Measurements from ENCODE around the gene OR5H15.
"Not testable (repeated sequence)": the region's sequence is repeated elsewhere in the genome, so short reads cannot be mapped to it uniquely, and the experiment has no call there.

OR5H15 gene

DNA sequence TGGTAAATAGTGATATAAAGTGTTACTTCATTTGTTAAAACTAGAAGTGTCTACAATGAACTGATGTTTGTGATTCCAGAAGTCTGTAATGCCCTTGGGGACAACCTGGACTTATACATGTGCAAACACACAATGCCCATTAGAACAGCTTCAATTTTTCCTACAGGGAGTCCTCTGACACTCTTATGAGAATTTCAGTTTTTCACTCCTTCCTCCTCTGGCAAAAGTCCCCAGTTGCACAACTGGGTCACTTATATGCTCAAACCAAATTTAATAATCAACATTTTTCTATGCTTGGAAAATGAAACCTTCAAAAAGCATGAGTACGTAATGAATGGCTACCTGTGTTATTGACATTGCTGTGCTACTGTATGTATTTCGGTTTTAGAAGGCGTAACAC lies at the start of gene OR5H15:
Gene OR5H15, plus strand, starts transcription at position 301 of the 400 bp plus-strand sequence. CDS start 2,004 bp downstream, outside the sequence.
- Histone ChIP-seq H3K27me3 (ENCODE audit: control insufficient read depth, insufficient read depth, low read length) (no peaks in the 10 kb centered on the region), H3K27ac (ENCODE audit: low read depth, low read length) (no peak within 1 kb of the TSS), H3K9ac (ENCODE audit: low read length) (no peak within 1 kb of the TSS), H3K4me1 (ENCODE audit: control insufficient read depth, insufficient read depth, low read length) (no peaks in the 10 kb centered on the region), H3K36me3 (ENCODE audit: control insufficient read depth, insufficient read depth, low read length) (no peaks in the 10 kb centered on the region), H3K9me3 (ENCODE audit: control insufficient read depth, insufficient read depth, low read depth, low read length) (no peaks in the 10 kb centered on the region), H3K4me3 (ENCODE audit: low read depth, low read length) (no peak within 1 kb of the TSS)

DNA sequence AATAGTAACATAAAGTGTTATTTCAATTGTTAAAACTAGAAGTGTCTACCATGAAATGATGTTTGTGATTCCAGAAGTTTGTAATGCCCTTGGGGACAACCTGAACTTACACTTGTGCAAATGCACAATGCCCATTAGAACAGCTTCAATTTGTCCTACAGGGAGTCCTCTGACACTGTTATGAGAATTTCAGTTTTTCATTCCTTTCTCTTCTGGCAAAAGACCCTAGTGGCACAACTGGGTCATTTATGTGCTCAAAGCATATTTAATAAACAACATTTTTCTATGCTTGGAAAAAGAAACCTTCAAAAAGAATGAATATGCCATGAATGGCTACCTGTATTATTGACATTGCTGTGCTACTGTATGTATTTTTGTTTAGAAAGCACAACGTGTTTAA lies 36.1 kb upstream of the OR5H15 start, which contains the start of gene OR5H1:
Gene OR5H1, plus strand, starts transcription at position 301 of the 400 bp plus-strand sequence. CDS start 1,977 bp downstream, outside the sequence.
- Histone ChIP-seq H3K36me3 (ENCODE audit: control insufficient read depth, insufficient read depth, low read length) (no peaks in the 10 kb centered on the region), H3K27me3 (ENCODE audit: control insufficient read depth, insufficient read depth, low read length) (no peaks in the 10 kb centered on the region), H3K27ac (ENCODE audit: low read depth, low read length) (no peak within 1 kb of the TSS), H3K9me3 (ENCODE audit: control insufficient read depth, insufficient read depth, low read depth, low read length) (no peaks in the 10 kb centered on the region), H3K4me1 (ENCODE audit: control insufficient read depth, insufficient read depth, low read length) (no peaks in the 10 kb centered on the region), H3K9ac (ENCODE audit: low read length) (no peak within 1 kb of the TSS), H3K4me3 (ENCODE audit: low read depth, low read length) (no peak within 1 kb of the TSS)

DNA sequence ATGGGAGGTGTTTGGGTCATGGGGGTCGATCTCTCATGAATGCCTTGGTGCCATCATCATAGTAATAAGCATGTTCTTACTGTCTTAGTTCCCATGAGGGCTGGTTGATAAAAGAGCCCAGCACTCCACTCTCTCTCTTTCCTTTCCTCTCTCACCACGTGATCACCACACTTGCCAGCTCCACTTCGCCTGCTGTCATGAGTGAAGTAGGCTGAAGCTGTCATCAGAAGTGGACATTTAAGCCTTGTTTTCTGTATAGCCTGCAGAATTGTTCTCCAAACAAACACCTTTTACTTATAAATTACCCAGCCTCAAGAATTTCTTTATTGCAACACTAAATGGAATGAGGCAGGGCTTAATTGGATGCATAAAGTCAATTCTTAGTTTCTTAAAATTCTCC lies 29.9 kb upstream of the OR5H15 start:
- H3K27ac ChIP-seq (ENCODE audit: low read depth, low read length): no peak overlapping the region
- H3K9ac ChIP-seq (ENCODE audit: low read length): no peak overlapping the region
- H3K4me1 ChIP-seq (ENCODE audit: control insufficient read depth, insufficient read depth, low read length): peaks cover 6% of the 10 kb centered on the region; the same call in 1 of the 2 replicates
- no peak overlapping the region for H3K4me3 ChIP-seq (ENCODE audit: low read depth, low read length)
- H3K9me3 ChIP-seq (ENCODE audit: control insufficient read depth, insufficient read depth, low read depth, low read length): no peaks in the 10 kb centered on the region
- H3K27me3 ChIP-seq (ENCODE audit: control insufficient read depth, insufficient read depth, low read length): no peaks in the 10 kb centered on the region
- H3K36me3 ChIP-seq (ENCODE audit: control insufficient read depth, insufficient read depth, low read length): no peaks in the 10 kb centered on the region

DNA sequence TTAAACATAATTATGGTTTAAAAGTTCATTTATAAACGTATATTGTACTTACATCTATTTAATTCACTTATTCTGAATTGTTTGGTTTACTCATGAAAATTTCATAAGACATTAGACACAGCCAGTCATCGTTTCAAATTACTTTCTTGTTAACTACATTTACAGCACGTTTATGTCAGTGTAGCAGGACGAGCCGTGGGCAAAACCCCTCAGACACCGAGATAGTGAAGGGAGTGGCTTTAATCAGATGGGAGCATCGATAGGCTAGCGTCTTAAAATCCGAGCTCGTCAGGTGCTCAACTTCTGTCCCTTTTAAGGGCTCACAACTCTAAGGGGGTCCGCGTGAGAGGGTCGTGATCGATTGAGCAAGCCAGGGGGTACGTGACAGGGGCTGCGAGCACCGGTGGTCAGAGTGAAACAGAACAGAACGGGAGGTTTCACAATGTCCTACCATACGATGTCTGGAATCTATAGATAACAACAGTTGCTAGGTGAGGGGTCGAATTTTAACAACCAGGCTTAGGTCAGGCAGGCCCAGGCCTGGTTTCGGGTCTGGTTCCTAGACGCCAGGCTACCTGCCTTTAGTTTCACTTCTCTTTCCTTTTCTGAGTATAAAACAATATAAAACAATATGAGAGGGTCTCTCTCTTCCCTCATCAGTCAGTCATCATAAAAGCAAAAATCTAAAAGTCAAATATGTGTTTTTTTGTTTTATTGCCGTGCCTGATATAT lies 28.5 kb upstream of the OR5H15 start:
- H3K9ac ChIP-seq (ENCODE audit: low read length); H3K4me3 ChIP-seq (ENCODE audit: low read depth, low read length); H3K27me3 ChIP-seq (ENCODE audit: control insufficient read depth, insufficient read depth, low read length); H3K4me1 ChIP-seq (ENCODE audit: control insufficient read depth, insufficient read depth, low read length); H3K9me3 ChIP-seq (ENCODE audit: control insufficient read depth, insufficient read depth, low read depth, low read length); H3K27ac ChIP-seq (ENCODE audit: low read depth, low read length); H3K36me3 ChIP-seq (ENCODE audit: control insufficient read depth, insufficient read depth, low read length): not testable (repeated sequence)

DNA sequence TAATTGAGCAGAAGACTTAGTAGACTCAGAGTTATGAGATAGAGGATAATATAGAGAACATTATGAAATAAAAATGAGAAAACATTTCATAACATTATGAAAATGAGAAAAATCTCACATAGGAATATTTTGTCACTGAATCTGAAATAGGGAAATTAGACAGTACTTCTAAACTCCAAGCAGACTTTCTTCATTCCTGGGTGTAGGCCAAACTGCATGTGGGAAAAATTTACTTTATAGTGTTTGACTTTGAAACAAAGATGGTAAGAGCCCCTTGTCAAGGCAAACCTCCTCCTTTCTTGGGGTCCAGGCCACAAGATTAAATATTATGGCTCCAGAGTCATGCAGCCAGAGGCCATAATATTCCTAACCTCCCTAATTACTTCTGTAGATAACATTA lies 26.0 kb upstream of the OR5H15 start:
- Histone ChIP-seq H3K9me3 (ENCODE audit: control insufficient read depth, insufficient read depth, low read depth, low read length) (no peaks in the 10 kb centered on the region), H3K4me3 (ENCODE audit: low read depth, low read length) (no peak overlapping the region), H3K36me3 (ENCODE audit: control insufficient read depth, insufficient read depth, low read length) (no peaks in the 10 kb centered on the region), H3K27ac (ENCODE audit: low read depth, low read length) (no peak overlapping the region), H3K27me3 (ENCODE audit: control insufficient read depth, insufficient read depth, low read length) (no peaks in the 10 kb centered on the region), H3K9ac (ENCODE audit: low read length) (no peak overlapping the region), H3K4me1 (ENCODE audit: control insufficient read depth, insufficient read depth, low read length) (peaks cover 6% of the 10 kb centered on the region; the same call in 1 of the 2 replicates)

DNA sequence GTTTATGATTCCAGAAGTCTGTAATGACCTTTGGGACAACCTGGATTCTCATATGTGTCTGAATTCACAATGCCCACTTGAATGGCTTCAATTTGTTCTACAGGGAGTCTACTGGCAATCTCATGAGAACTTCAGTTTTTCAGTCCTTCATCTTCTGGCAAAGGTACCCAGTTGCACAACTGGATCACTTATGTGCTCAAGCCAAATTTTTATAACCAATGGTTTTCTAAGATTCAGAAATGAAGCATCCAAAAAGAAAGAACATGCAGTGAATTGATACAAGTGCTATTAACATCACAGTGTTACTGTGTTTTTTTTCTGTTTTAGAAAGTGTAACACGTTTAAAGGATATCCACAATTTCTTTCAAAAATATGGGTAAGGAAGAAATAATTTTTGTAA lies 19.3 kb upstream of the OR5H15 start, which contains the start of gene OR5H14:
Gene OR5H14, plus strand, starts transcription at position 301 of the 400 bp plus-strand sequence. CDS start 1,907 bp downstream, outside the sequence.
- H3K4me1 ChIP-seq (ENCODE audit: control insufficient read depth, insufficient read depth, low read length): no peaks in the 10 kb centered on the region
- H3K4me3 ChIP-seq (ENCODE audit: low read depth, low read length): no peak within 1 kb of the TSS
- H3K27me3 ChIP-seq (ENCODE audit: control insufficient read depth, insufficient read depth, low read length): no peaks in the 10 kb centered on the region
- no peaks in the 10 kb centered on the region for H3K36me3 ChIP-seq (ENCODE audit: control insufficient read depth, insufficient read depth, low read length)
- no peaks in the 10 kb centered on the region for H3K9me3 ChIP-seq (ENCODE audit: control insufficient read depth, insufficient read depth, low read depth, low read length)
- H3K27ac ChIP-seq (ENCODE audit: low read depth, low read length): no peak within 1 kb of the TSS
- no peak within 1 kb of the TSS for H3K9ac ChIP-seq (ENCODE audit: low read length)

DNA sequence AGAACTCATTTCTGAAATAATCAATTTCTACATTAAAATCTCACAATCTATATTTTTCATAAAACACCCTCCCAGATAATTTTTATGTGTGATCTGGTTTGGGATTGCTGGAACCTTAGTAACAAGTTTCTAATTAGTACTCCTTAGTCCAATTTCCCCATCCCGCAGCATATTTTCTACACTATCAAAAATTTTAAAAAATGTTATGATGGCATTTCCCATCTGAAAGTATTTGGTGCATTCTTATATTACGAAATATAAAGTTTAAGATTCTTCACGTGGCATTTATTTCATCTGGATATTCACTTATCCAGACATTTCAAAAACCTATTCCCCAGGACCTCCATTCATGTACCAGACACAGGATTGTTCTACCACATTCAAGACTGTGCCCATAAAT lies 17.7 kb upstream of the OR5H15 start:
- H3K9ac ChIP-seq (ENCODE audit: low read length): no peak overlapping the region

DNA sequence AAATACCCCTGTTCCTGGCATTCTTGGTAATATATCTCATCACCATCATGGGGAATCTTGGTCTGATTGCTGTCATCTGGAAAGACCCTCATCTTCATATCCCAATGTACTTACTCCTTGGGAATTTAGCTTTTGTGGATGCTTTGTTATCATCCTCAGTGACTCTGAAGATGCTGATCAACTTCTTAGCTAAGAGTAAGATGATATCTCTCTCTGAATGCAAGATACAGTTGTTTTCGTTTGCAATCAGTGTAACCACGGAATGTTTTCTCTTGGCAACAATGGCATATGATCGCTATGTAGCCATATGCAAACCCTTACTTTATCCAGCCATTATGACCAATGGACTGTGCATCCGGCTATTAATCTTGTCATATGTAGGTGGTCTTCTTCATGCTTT lies 17.0 kb upstream of the OR5H15 start:
- not testable (repeated sequence) for H3K4me3 ChIP-seq (ENCODE audit: low read depth, low read length); H3K9ac ChIP-seq (ENCODE audit: low read length); H3K27me3 ChIP-seq (ENCODE audit: control insufficient read depth, insufficient read depth, low read length); H3K4me1 ChIP-seq (ENCODE audit: control insufficient read depth, insufficient read depth, low read length); H3K27ac ChIP-seq (ENCODE audit: low read depth, low read length); H3K36me3 ChIP-seq (ENCODE audit: control insufficient read depth, insufficient read depth, low read length); H3K9me3 ChIP-seq (ENCODE audit: control insufficient read depth, insufficient read depth, low read depth, low read length)

More for the DNA sequence above, 17.7 kb upstream of the OR5H15 start:
- H3K4me3 ChIP-seq (ENCODE audit: low read depth, low read length): no peak overlapping the region
- H3K9me3 ChIP-seq (ENCODE audit: control insufficient read depth, insufficient read depth, low read depth, low read length): no peaks in the 10 kb centered on the region; the same call in 1 of the 2 replicates
- H3K27ac ChIP-seq (ENCODE audit: low read depth, low read length): no peak overlapping the region
- H3K4me1 ChIP-seq (ENCODE audit: control insufficient read depth, insufficient read depth, low read length): no peaks in the 10 kb centered on the region
- no peaks in the 10 kb centered on the region for H3K36me3 ChIP-seq (ENCODE audit: control insufficient read depth, insufficient read depth, low read length)
- H3K27me3 ChIP-seq (ENCODE audit: control insufficient read depth, insufficient read depth, low read length): no peaks in the 10 kb centered on the region

DNA sequence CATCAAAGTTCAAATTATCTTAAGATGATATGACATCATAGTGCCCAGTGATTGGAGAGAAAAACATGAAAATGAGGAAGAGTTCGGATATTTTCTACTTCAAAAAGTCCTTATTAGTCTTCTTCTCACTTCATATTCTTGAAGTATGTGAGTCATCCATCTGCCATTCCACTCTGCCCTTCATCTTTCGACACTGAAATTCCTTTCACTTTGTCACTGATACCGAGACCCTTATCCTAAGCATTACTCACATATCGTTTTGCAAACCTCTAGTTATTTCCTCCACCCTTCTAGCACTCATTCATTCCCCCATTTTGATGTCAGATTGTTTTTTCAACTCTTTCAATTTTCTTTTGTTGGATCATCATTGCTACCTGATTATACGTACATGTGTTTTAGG lies 15.3 kb upstream of the OR5H15 start:
- Histone ChIP-seq H3K9ac (ENCODE audit: low read length) (no peak overlapping the region), H3K27ac (ENCODE audit: low read depth, low read length) (0 out of 2 replicates have a peak overlapping the region, but pooled peaks have one; percentile 18), H3K36me3 (ENCODE audit: control insufficient read depth, insufficient read depth, low read length) (no peaks in the 10 kb centered on the region), H3K9me3 (ENCODE audit: control insufficient read depth, insufficient read depth, low read depth, low read length) (no peaks in the 10 kb centered on the region; the same call in 1 of the 2 replicates), H3K27me3 (ENCODE audit: control insufficient read depth, insufficient read depth, low read length) (no peaks in the 10 kb centered on the region), H3K4me1 (ENCODE audit: control insufficient read depth, insufficient read depth, low read length) (no peaks in the 10 kb centered on the region), H3K4me3 (ENCODE audit: low read depth, low read length) (no peak overlapping the region)

DNA sequence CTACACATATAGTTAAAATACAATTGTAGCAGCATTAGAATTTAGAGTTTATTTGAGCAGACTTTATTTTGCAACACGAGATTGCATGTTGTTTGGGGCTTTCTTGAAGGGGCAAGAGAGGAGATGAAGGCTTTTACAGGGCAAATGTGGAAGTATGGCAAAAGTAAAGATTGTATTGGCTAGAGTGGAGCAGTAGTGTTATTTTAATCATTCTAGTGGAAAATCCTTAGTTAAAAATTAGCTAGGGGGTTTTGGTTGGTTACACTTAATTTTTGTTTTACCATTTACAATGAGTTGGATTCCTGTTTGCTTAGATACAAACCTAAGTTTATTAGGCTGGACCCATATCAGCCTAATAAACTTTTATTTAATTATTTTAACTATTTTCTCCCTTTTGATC lies 4.6 kb downstream of the OR5H15 start:
- Histone ChIP-seq H3K27ac (ENCODE audit: low read depth, low read length) (no peak overlapping the region), H3K9ac (ENCODE audit: low read length) (no peak overlapping the region), H3K9me3 (ENCODE audit: control insufficient read depth, insufficient read depth, low read depth, low read length) (peaks cover 6% of the 10 kb centered on the region; the same call in 1 of the 2 replicates), H3K27me3 (ENCODE audit: control insufficient read depth, insufficient read depth, low read length) (no peaks in the 10 kb centered on the region), H3K4me1 (ENCODE audit: control insufficient read depth, insufficient read depth, low read length) (no peaks in the 10 kb centered on the region), H3K36me3 (ENCODE audit: control insufficient read depth, insufficient read depth, low read length) (no peaks in the 10 kb centered on the region), H3K4me3 (ENCODE audit: low read depth, low read length) (no peak overlapping the region)

DNA sequence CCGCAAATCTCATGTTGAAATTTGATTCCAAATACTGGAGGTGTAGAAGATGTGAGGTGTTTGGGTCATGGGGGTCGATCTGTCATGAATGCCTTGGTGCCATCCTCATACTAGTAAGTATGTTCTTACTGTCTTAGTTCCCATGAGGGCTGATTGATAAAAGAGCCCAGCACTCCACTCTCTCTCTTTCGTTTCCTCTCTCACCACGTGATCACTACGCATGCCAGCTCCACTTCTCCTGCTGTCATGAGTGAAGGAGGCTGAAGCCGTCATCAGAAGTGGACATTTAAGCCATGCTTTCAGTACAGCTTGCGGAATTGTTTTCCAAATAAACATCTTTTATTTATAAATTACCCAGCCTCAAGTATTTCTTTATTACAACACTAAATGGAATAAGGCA lies 6.1 kb downstream of the OR5H15 start:
- no peaks in the 10 kb centered on the region for H3K27me3 ChIP-seq (ENCODE audit: control insufficient read depth, insufficient read depth, low read length)
- no peaks in the 10 kb centered on the region for H3K36me3 ChIP-seq (ENCODE audit: control insufficient read depth, insufficient read depth, low read length)
- H3K4me3 ChIP-seq (ENCODE audit: low read depth, low read length): no peak overlapping the region
- H3K9ac ChIP-seq (ENCODE audit: low read length): no peak overlapping the region
- H3K27ac ChIP-seq (ENCODE audit: low read depth, low read length): no peak overlapping the region
- no peaks in the 10 kb centered on the region for H3K4me1 ChIP-seq (ENCODE audit: control insufficient read depth, insufficient read depth, low read length)
- peaks cover 6% of the 10 kb centered on the region; the same call in 1 of the 2 replicates for H3K9me3 ChIP-seq (ENCODE audit: control insufficient read depth, insufficient read depth, low read depth, low read length)

Data from HUES6 (cell line).